ENCODE data around the gene PCYT1B.

Gene PCYT1B

DNA sequence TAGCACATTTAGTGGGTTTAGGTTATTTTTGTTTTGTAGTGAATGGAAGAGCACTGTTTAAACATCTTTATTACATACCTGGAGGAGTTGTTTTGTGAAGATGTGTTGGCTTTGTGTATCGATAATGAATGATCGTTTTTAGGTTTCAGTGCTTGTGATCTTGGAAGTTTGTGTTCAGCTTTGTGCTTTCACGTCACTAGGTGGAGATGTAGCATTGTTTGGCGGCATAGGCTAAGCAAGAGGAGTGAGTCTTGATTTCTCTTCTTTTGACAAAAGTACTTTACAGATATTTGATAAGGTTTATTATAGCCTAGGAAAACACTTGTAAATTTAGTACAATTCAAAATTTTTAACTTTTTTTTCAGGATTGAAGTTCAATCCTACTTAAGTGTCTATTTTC is 131.7 kb downstream of the PCYT1B start:
- DNase-seq, result no peak

DNA sequence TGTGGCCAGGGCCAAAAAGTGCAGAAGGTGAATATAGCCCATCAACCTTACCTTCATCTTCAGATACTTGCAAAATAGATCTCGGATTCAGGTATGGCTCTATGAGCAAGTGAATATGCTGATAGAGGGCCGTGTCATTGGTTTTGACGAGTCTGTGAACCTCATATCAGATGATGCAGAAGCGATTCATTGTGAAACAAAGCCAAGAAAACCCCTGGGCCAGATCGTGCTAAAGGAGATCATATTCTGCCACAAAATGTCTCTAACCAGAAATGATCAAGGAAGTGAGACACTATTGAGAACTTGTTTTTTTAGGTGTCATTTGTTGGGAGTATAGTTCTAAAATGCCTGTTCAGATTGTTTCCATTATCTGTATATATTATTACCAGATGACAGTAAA is 133.7 kb downstream of the PCYT1B start:
- peak; percentile 56 for DNase-seq

DNA sequence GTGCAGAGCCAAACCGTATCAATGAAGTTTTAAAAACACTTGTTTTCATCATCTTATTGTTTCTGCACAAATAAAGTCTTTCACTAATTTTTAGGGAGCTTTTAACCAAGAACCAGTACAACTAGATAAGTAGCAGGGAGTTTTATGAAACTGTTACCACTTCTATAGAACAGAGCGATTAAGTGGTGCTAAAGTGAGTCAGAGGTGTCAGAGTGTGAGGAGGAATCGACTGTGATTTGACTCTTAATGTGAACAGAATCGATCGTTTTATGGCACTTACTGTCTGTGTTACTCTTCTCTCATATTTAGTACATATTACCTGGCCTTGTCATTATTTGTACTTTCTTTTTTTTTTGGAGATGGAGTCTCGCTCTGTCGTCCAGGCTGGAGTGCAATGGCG is 138.8 kb downstream of the PCYT1B start:
- DNase-seq, result no peak

All from activated CD4-positive, alpha-beta T cell treated with anti-CD3 and anti-CD28 coated beads for 48 hours (primary cell).